GM06990 (cell line): ENCODE measurements around the gene ACTR10.

ENCODE experiments used
- DNase-seq: peaks from one replicate; pipeline ENCODE4 v3.0.0-alpha.2; 2011; ENCODE audit not compliant: insufficient read length; ENCODE audit errors: extremely low read depth
- H3K27me3 ChIP-seq: replicated peaks from 2 replicates; pipeline ENCODE4 v1.6.0; 2011; ENCODE audit warnings: low read length; ENCODE audit not compliant: control insufficient read depth, insufficient read depth
- H3K36me3 ChIP-seq: 2 replicates; pipeline ENCODE4 v1.5.1; 2011; ENCODE audit warnings: low read length; ENCODE audit not compliant: control insufficient read depth, insufficient read depth
- H3K4me3 ChIP-seq: replicated peaks from 2 replicates; pipeline ENCODE4 v1.5.1; 2011; ENCODE audit warnings: low read depth, mild to moderate bottlenecking, control low read depth, low read length
- TF ChIP-seq, protein P1 (sequence below): IDR thresholded peaks from 2 replicates; pipeline ENCODE4 v1.5.1; 2011; ENCODE audit warnings: low read length, control low read depth, mild to moderate bottlenecking, inconsistent platforms; ENCODE audit not compliant: insufficient read depth, poor library complexity, severe bottlenecking

The ACTR10 gene

DNA sequence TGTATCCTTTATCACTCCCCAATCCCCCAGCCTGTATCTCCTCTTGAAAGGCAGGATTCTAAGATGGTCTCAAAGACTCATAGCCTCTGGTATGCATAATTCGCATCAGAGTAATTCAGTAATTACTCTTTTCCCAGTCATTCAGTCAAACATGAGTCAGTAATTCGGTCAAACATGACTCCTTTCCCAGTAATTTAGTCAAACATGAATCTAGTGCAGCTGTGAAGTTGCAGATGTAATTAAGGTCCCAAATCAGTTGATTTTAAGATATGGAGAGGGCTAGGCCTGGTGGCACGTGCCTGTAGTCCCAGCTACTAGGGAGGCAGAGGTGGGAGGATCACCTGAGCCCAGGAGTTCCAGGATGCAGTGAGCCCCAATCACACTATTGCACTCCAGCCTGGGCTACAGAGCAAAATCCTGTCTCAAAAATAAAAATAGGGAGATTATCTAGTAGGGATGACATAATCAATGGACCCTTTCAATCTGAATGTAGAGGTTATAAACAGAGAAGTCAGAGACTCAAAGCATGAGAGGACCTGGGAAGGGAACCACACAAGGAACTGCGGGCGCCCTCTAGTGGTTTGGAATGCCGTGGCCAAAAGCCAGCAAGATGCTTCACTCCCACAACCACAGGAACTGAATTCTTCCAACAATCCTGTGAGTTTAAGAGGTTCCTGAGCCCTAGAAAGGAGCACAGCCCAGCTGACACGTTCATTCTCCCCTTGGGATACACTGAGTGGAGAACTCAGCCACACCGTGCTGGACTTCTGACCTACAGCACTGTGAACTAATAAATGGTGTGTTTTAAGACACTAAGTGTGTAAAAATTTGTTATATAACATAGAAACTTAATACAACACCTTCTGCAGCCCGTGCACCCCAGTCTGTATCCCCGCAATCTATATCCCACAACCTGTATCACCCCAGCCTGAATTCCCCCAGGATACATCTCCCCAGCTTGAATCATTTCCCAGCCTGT is 33.7 kb upstream of the ACTR10 start:
- Histone ChIP-seq H3K4me3 (no peak overlapping the region), H3K36me3 (no peaks in the 10 kb centered on the region), H3K27me3 (no peaks in the 10 kb centered on the region)
- peak; percentile 18 for DNase-seq
- TF ChIP-seq, protein P1, sequence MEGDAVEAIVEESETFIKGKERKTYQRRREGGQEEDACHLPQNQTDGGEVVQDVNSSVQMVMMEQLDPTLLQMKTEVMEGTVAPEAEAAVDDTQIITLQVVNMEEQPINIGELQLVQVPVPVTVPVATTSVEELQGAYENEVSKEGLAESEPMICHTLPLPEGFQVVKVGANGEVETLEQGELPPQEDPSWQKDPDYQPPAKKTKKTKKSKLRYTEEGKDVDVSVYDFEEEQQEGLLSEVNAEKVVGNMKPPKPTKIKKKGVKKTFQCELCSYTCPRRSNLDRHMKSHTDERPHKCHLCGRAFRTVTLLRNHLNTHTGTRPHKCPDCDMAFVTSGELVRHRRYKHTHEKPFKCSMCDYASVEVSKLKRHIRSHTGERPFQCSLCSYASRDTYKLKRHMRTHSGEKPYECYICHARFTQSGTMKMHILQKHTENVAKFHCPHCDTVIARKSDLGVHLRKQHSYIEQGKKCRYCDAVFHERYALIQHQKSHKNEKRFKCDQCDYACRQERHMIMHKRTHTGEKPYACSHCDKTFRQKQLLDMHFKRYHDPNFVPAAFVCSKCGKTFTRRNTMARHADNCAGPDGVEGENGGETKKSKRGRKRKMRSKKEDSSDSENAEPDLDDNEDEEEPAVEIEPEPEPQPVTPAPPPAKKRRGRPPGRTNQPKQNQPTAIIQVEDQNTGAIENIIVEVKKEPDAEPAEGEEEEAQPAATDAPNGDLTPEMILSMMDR = peak; percentile 95

DNA sequence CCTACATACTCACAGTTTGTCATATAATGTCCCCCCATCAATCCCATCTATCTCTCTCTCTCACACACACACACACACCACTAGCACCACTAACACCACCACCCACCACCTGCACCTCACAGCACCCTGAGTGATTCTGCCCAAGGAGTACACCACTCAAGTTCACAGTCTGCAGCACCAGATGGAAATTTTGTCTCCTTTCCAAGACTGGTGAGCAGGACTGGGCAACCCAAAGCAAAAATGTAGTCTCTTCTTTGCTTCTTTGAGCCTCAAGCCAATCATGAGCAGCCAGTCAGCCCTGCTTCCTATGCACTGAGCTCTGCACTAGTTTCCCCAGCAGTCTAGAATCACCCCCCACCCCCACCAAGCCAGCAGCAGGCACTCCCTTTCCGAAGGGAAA is 32.9 kb upstream of the ACTR10 start:
- Histone ChIP-seq H3K4me3 (no peak overlapping the region), H3K36me3 (no peaks in the 10 kb centered on the region), H3K27me3 (no peaks in the 10 kb centered on the region)
- DNase-seq = no peak
- TF ChIP-seq, protein P1 = no peak

DNA sequence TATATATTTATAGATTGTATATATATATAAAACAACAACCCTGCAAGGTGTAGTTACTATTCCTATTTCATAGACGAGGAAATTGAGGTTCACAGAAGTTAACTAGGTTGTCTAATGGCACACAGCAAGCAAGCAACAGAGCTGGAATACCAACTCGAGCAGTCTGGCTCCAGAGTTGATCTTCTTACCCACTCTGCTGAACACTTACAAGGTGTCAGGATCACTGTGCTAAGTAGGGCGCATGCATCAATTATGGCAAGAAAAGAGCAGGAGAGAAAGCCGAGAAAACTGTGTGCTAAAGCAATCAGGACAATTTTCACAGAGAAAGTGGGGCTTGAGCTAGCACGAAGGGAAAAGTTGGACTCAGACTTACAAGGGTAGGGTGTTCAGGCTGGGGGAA is 32.1 kb upstream of the ACTR10 start:
- H3K27me3 ChIP-seq = no peaks in the 10 kb centered on the region
- H3K36me3 ChIP-seq = no peaks in the 10 kb centered on the region
- no peak for DNase-seq
- TF ChIP-seq, protein P1 = no peak
- H3K4me3 ChIP-seq = no peak overlapping the region

DNA sequence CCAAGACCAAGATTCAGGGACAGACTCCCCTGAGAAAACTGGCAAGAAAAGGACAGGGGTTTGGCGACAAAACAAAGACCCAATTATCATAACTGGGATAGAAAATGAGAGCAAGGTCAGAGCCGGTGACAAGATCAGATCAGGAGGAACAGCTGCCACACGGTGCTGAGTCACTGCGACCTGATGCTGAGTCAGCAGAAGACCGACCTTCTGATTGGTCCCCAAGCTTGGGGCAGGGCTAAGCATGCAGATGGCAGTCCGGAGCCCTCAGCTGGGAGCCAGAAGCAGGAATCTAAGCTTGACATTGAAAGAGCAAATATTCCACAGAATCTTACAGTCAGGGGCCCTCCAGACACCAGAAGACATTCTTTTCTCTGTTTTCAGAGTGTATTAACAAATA is 28.9 kb upstream of the ACTR10 start:
- Histone ChIP-seq H3K27me3 (no peaks in the 10 kb centered on the region), H3K36me3 (no peaks in the 10 kb centered on the region), H3K4me3 (no peak overlapping the region)
- TF ChIP-seq, protein P1 = no peak
- DNase-seq = no peak

DNA sequence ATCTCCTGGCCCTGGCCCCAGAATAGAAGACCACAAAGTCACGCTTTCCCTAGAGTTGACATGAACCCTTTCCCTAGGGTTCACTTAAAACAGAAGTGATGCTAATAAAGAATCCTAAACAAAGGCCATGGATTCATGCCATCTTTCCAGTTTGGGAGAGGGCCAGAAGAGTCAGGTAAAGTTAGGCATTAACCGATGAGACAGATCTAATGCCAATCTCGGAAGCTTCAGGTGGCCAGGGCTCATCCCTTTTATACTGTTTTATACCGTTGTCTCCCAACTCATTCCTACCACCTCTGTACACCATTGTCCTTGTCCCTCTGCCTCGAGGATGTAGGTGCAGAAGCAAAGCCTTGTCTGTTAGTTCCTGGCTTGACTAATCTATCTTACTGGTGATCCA is 22.8 kb upstream of the ACTR10 start:
- Histone ChIP-seq H3K27me3 (no peaks in the 10 kb centered on the region), H3K36me3 (no peaks in the 10 kb centered on the region), H3K4me3 (no peak overlapping the region)
- TF ChIP-seq, protein P1 = no peak
- DNase-seq = no peak
